Upper lobe of left lung (tissue), 4 donors: ENCODE data around the gene DNMT3L.

Source experiments
- POLR2A ChIP-seq, 4 donors: fragments of 450-650 bp; IDR thresholded peaks; one replicate each; pipeline ENCODE4 v1.5.1; 2016 to 2017; ENCODE audit warnings: antibody characterized with exemption in 4 of 4, mild to moderate bottlenecking in 2 of 4
- TF ChIP-seq, protein P1 (sequence below), 6 experiments: fragments of 450-650 bp in 4 of 6; fragments of 200-600 bp in 2 of 6; sonication (generic) in 2 of 6; IDR thresholded peaks; one replicate each; pipeline ENCODE4 v1.5.1; 2016 to 2019; ENCODE audit warnings: antibody characterized with exemption in 6 of 6

DNA sequence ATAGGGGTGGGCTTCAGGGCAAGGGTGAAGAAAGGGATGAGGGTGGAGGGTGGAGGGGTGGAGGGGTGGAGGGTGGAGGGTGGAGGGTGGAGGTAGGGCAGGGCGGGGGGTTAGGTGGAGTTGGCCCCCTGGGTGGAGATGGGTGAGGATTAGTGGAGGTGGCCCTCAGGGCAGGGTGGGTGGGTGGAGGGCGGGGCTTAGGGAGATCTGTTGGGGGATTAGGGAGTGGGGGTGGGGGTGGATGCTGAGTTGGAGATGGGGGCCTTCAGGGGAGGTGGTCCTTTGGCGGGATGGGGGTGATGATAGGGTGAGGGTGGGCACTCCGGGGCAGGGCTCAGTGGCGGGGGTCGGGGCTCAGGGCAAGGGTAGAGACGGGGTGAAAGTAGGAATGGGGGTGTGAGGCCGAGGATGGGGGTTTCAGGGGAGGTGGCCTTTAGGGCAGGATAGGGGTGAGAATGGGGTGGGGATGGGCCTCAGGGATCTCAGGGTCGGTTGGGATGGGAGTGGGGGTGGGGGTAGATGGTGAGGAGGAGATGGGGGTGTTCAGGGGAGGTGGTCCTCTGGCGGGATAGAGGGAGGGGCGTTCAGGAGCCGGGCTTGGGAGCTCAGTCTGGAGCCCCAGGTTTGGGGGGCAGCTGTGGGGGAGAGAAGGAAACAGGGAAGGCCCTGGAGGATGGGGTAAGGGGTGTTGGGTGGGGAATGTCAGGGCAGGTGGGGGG is 800 bp upstream of the DNMT3L start:
- no peak for TF ChIP-seq POLR2A (IDR thresholded peaks at IDR 0.05)
- TF ChIP-seq, protein P1, sequence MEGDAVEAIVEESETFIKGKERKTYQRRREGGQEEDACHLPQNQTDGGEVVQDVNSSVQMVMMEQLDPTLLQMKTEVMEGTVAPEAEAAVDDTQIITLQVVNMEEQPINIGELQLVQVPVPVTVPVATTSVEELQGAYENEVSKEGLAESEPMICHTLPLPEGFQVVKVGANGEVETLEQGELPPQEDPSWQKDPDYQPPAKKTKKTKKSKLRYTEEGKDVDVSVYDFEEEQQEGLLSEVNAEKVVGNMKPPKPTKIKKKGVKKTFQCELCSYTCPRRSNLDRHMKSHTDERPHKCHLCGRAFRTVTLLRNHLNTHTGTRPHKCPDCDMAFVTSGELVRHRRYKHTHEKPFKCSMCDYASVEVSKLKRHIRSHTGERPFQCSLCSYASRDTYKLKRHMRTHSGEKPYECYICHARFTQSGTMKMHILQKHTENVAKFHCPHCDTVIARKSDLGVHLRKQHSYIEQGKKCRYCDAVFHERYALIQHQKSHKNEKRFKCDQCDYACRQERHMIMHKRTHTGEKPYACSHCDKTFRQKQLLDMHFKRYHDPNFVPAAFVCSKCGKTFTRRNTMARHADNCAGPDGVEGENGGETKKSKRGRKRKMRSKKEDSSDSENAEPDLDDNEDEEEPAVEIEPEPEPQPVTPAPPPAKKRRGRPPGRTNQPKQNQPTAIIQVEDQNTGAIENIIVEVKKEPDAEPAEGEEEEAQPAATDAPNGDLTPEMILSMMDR (IDR thresholded peaks at IDR 0.05), result no peak
